ENCODE measurements around the gene SORCS2.

- no peak for TF ChIP-seq YY1 (IDR thresholded peaks at IDR 0.05; ENCODE audit: insufficient read depth, insufficient read length)
- no peak for TF ChIP-seq SUZ12 (IDR thresholded peaks at IDR 0.05; ENCODE audit: extremely low read depth, insufficient read depth, insufficient read length)
- no peak for TF ChIP-seq ZNF274 (IDR thresholded peaks at IDR 0.05; ENCODE audit: low read depth, low read length)
Measured at GRCh38 chr4:7400671-7401298, 208.4 kb downstream of the SORCS2 start.
